HEK293 (cell line): Measurements from ENCODE around the gene DHX8.

Experiments used
- CTCF ChIA-PET: fragments of 350-600 bp; formaldehyde crosslinking; extraction: SDS; loops from one replicate; lab custom pipeline; 2021; ENCODE audit warnings: antibody characterized with exemption; lab: Yijun Ruan, JAX
- POLR2A ChIA-PET: fragments of 300-600 bp; formaldehyde crosslinking; extraction: SDS; loops from one replicate; lab custom pipeline; 2020; ENCODE audit warnings: antibody characterized with exemption, inconsistent platforms; lab: Yijun Ruan, JAX
- H3K27ac ChIP-seq: fragments of 200-500 bp; sonication (Bioruptor generic); 2 replicates; pipeline ENCODE4 v1.5.1; 2014; ENCODE audit warnings: low read depth, low read length, control low read depth, inconsistent platforms; ENCODE audit errors: extremely low read depth
- H3K36me3 ChIP-seq, 2 experiments: fragments of 200-500 bp in 1 of 2; sonication (Bioruptor generic) in 1 of 2; 1 replicate in 1 of 2; 2 replicates in 1 of 2; pipeline ENCODE4 v1.5.1; 2014 to 2017; ENCODE audit warnings: inconsistent platforms in 2 of 2, low read length in 2 of 2; ENCODE audit not compliant: control insufficient read depth in 2 of 2, insufficient read depth in 1 of 2
- H3K4me1 ChIP-seq: fragments of 200-500 bp; sonication (Bioruptor generic); 2 replicates; pipeline ENCODE4 v1.5.1; 2014; ENCODE audit warnings: mild to moderate bottlenecking, low read length, inconsistent platforms; ENCODE audit not compliant: control insufficient read depth, insufficient read depth
- H3K4me3 ChIP-seq: 2 replicates; pipeline ENCODE4 v1.5.1; 2011; ENCODE audit warnings: low read depth, mild to moderate bottlenecking, control low read depth, low read length, moderate library complexity
- H3K9me3 ChIP-seq: fragments of 200-500 bp; sonication (Bioruptor generic); 2 replicates; pipeline ENCODE4 v1.5.1; 2014; ENCODE audit warnings: low read depth, low read length, inconsistent platforms; ENCODE audit not compliant: control insufficient read depth, insufficient read depth
- KLF17 ChIP-seq: fragments of 450-650 bp; formaldehyde crosslinking; IDR thresholded peaks from 2 replicates; pipeline ENCODE4 v1.5.1; 2016; ENCODE audit warnings: missing biosample characterization, missing genetic modification characterization
- KLF8 ChIP-seq: fragments of 450-650 bp; formaldehyde crosslinking; IDR thresholded peaks from 2 replicates; pipeline ENCODE4 v1.5.1; 2016; ENCODE audit warnings: missing biosample characterization, missing genetic modification characterization
- PRDM4 ChIP-seq: fragments of 450-650 bp; formaldehyde crosslinking; IDR thresholded peaks from 2 replicates; pipeline ENCODE4 v1.5.1; 2017; ENCODE audit warnings: missing biosample characterization, missing genetic modification characterization
- PRDM6 ChIP-seq: fragments of 450-650 bp; formaldehyde crosslinking; IDR thresholded peaks from 2 replicates; pipeline ENCODE4 v1.5.1; 2017; ENCODE audit warnings: missing biosample characterization, missing genetic modification characterization
- SETDB1 ChIP-seq: IDR thresholded peaks from one replicate; pipeline ENCODE4 v1.6.1; 2017; ENCODE audit warnings: mild to moderate bottlenecking, low read length, moderate library complexity, mixed read lengths; ENCODE audit not compliant: insufficient read length
- TCF7L2 ChIP-seq: IDR thresholded peaks from 2 replicates; pipeline ENCODE4 v1.6.1; 2011; ENCODE audit warnings: low read depth, mild to moderate bottlenecking, inconsistent platforms, low read length, moderate library complexity, borderline replicate concordance
- TRIM28 ChIP-seq: IDR thresholded peaks from 2 replicates; pipeline ENCODE4 v1.6.1; 2011; ENCODE audit warnings: low read length, control low read depth, borderline replicate concordance
- ZBTB1 ChIP-seq: fragments of 450-650 bp; formaldehyde crosslinking; IDR thresholded peaks from 2 replicates; pipeline ENCODE4 v1.5.1; 2016; ENCODE audit warnings: missing biosample characterization, missing genetic modification characterization
- ZBTB17 ChIP-seq: fragments of 450-650 bp; formaldehyde crosslinking; IDR thresholded peaks from 2 replicates; pipeline ENCODE4 v1.5.1; 2016; ENCODE audit warnings: missing biosample characterization, missing genetic modification characterization
- ZBTB26 ChIP-seq: fragments of 450-650 bp; formaldehyde crosslinking; optimal IDR thresholded peaks from 2 replicates; pipeline ENCODE3; 2016; ENCODE audit warnings: missing biosample characterization, mild to moderate bottlenecking, missing genetic modification characterization
- ZIC2 ChIP-seq: fragments of 450-650 bp; formaldehyde crosslinking; IDR thresholded peaks from 2 replicates; pipeline ENCODE4 v1.5.1; 2016; ENCODE audit warnings: missing biosample characterization, missing genetic modification characterization
- ZNF24 ChIP-seq: fragments of 450-650 bp; formaldehyde crosslinking; IDR thresholded peaks from 2 replicates; pipeline ENCODE4 v1.5.1; 2016; ENCODE audit warnings: missing biosample characterization, missing genetic modification characterization
- ZNF426 ChIP-seq: fragments of 450-650 bp; formaldehyde crosslinking; IDR thresholded peaks from 2 replicates; pipeline ENCODE4 v1.5.1; 2017; ENCODE audit warnings: missing biosample characterization, missing genetic modification characterization, mild to moderate bottlenecking, inconsistent platforms, moderate library complexity
- ZNF518A ChIP-seq: fragments of 450-650 bp; formaldehyde crosslinking; conservative IDR thresholded peaks from 2 replicates; pipeline ENCODE4 v1.5.1; 2016; ENCODE audit warnings: low read depth, missing biosample characterization, missing genetic modification characterization
- ZNF623 ChIP-seq: fragments of 450-650 bp; formaldehyde crosslinking; IDR thresholded peaks from 2 replicates; pipeline ENCODE4 v1.5.1; 2016; ENCODE audit warnings: missing biosample characterization, missing genetic modification characterization
- ZNF830 ChIP-seq: fragments of 450-650 bp; IDR thresholded peaks from 2 replicates; pipeline ENCODE4 v1.5.0; 2018; ENCODE audit warnings: missing biosample characterization, missing genetic modification characterization, low read depth, mild to moderate bottlenecking, moderate library complexity
- ZSCAN23 ChIP-seq: fragments of 450-650 bp; formaldehyde crosslinking; IDR thresholded peaks from 2 replicates; pipeline ENCODE4 v1.5.1; 2016; ENCODE audit warnings: missing biosample characterization, missing genetic modification characterization

The DHX8 gene

GRCh38 chr17:43572368-43572980 lies 88.7 kb downstream of the DHX8 start:
- H3K4me3 ChIP-seq: no peak overlapping the region
- no peak overlapping the region for H3K27ac ChIP-seq
- no peaks in the 10 kb centered on the region for H3K36me3 ChIP-seq
- TF ChIP-seq ZBTB26: no peak
- TF ChIP-seq KLF17 (tag by site-specific recombination): peak; percentile 25; the same call in 1 of the 2 replicates
- no peak for TF ChIP-seq TRIM28
- TF ChIP-seq PRDM6: no peak
- 0 out of 2 replicates have a peak, but pooled peaks have one; percentile 21 for TF ChIP-seq ZIC2 (tag by site-specific recombination)
- TF ChIP-seq ZNF623: peak; percentile 92
- TF ChIP-seq TCF7L2: peak; percentile 92
- peak; percentile 88 for TF ChIP-seq ZNF24 (tag by site-specific recombination)
- ChIA-PET POLR2A (interaction anchor here (0.5 to 1.2 kb wide), 2 partner anchors 174 to 601 kb away, joined by 3 read pairs; partner anchors contain the start of gene ARL4D), CTCF (interaction anchor here (0.9 to 9.5 kb wide), 6 partner anchors 8 to 194 kb away, joined by 3 to 132 read pairs (median 36); partner anchors contain the start of gene SOST)
- no peaks in the 10 kb centered on the region for H3K9me3 ChIP-seq
- peaks cover 14% of the 10 kb centered on the region for H3K4me1 ChIP-seq

GRCh38 chr17:43573579-43574321 lies 90.0 kb downstream of the DHX8 start:
- ChIA-PET POLR2A (interaction anchor here (0.7 to 1.3 kb wide), 10 partner anchors 18 to 187 kb away, joined by 3 to 4 read pairs (median 3); partner anchors contain the start of genes ARL4D, DHX8 and MEOX1), CTCF (interaction anchor here (0.5 to 9.5 kb wide), 21 partner anchors 10 to 192 kb away, joined by 3 to 132 read pairs (median 4); partner anchors contain the start of genes DHX8, ETV4 and SOST)
- no peaks in the 10 kb centered on the region for H3K9me3 ChIP-seq
- H3K36me3 ChIP-seq: no peaks in the 10 kb centered on the region
- H3K27ac ChIP-seq: no peak overlapping the region; the same call in 1 of the 2 replicates
- H3K4me3 ChIP-seq: no peak overlapping the region
- peaks cover 14% of the 10 kb centered on the region for H3K4me1 ChIP-seq
- TF ChIP-seq PRDM6 (peak; percentile 92), ZNF830 (tag by site-specific recombination) (no peak), SETDB1 (no peak), KLF8 (no peak), ZNF518A (tag by site-specific recombination) (no peak), ZNF426 (no peak), ZSCAN23 (tag by site-specific recombination) (0 out of 2 replicates have a peak, but pooled peaks have one; percentile 16), ZBTB1 (tag by site-specific recombination) (no peak), PRDM4 (peak; percentile 88), ZBTB17 (no peak)
